Endothelial cell (in vitro differentiated cells): ENCODE data around the gene ITPR3. TPM values are rescaled to one million over a fixed set of nuclear protein-coding genes. Genes with fewer than 3 reads are reported as not detected.
A peak's percentile ranks its signal among the peaks of the same experiment; 100 is the strongest.

ENCODE experiments used
- DNase-seq: peaks from one replicate; pipeline ENCODE4 v3.0.0; 2021; ENCODE audit warnings: low spot score
- H3K27ac Mint-ChIP-seq: one replicate; pipeline ENCODE4 v1.8.0; 2021; ENCODE audit warnings: mixed read lengths, inconsistent platforms; ENCODE audit not compliant: unreplicated experiment
- H3K27me3 Mint-ChIP-seq: one replicate; pipeline ENCODE4 v1.8.0; 2021; ENCODE audit warnings: mild to moderate bottlenecking, moderate library complexity, mixed read lengths, inconsistent platforms; ENCODE audit not compliant: unreplicated experiment
- H3K36me3 Mint-ChIP-seq: one replicate; pipeline ENCODE4 v1.8.0; 2021; ENCODE audit warnings: mild to moderate bottlenecking, low read depth, mixed read lengths, inconsistent platforms; ENCODE audit not compliant: unreplicated experiment
- H3K4me1 Mint-ChIP-seq: one replicate; pipeline ENCODE4 v1.8.0; 2021; ENCODE audit warnings: mild to moderate bottlenecking, mixed read lengths, inconsistent platforms; ENCODE audit not compliant: unreplicated experiment
- H3K4me3 Mint-ChIP-seq: one replicate; pipeline ENCODE4 v1.8.0; 2021; ENCODE audit warnings: mild to moderate bottlenecking, mixed read lengths, inconsistent platforms; ENCODE audit not compliant: unreplicated experiment
- H3K9me3 Mint-ChIP-seq: one replicate; pipeline ENCODE4 v1.8.0; 2021; ENCODE audit warnings: mixed read lengths, inconsistent platforms; ENCODE audit not compliant: unreplicated experiment
- CTCF ChIP-seq: fragments of 200-600 bp; sonication (generic); IDR thresholded peaks from one replicate; pipeline ENCODE4 v1.5.0; 2021; ENCODE audit warnings: antibody characterized with exemption; ENCODE audit not compliant: unreplicated experiment
- total RNA-seq: library from RNA; stranded (reverse); fragmentation: NEBNext Ultra II Directional; extraction: Animal tissue kit (Norgen Biotek cat#: 25700); gene quantifications from one replicate; pipeline ENCODE4 v1.2.1, GENCODE V29; 2021; ENCODE audit not compliant: unreplicated experiment

The ITPR3 gene
- total RNA-seq, 1 donor from 2014 or later: 124 TPM

DNA sequence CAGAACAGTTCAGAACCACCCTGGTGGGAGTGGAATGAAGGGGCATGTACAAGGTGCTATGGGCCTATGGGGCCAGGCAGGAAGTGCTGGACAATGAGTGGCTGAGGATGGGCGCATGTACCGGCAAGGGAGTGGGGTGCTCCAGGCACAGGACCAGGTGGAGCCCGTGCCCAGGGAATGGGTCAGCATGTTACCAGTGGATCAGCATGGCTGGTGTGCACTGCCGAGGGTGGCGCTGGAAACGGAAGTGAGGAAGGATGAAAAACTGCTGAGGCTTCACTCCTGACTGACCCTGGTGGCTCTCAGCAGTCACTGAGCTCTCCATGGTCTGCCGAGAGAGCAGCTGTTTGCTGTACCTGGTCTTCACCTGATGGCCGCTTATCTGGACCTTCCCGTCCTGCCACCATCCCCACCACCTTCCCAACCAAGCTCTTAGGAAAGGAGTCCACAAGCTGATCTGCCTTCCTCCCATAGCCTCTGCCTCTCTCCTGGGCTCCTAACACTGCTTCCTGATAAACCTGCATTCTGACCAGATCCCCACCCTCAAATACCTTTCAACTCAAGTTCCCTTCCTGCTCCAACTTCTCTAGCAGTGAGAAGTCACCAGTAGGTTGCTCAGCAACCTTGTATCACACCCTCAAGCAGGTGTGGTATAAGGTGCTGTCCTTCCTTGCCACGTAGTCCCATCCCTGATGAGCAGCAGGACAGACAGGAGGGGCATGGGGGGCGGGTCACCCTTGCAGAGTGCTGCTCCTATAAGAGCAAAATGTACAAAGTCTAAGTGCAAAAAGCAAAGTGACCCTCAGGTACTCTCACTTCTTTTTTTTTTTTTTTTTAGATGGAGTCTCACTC, 83.3 kb downstream of the ITPR3 start:
- peaks cover 34% of the 10 kb centered on the region for H3K4me1 Mint-ChIP-seq
- no peaks in the 10 kb centered on the region for H3K9me3 Mint-ChIP-seq
- H3K36me3 Mint-ChIP-seq: peaks cover 33% of the 10 kb centered on the region
- peak overlapping the region; percentile 66 for H3K27ac Mint-ChIP-seq
- peaks cover 5% of the 10 kb centered on the region for H3K27me3 Mint-ChIP-seq
- peak overlapping the region; percentile 16 for H3K4me3 Mint-ChIP-seq
- DNase-seq: no peak
- TF ChIP-seq CTCF: no peak

DNA sequence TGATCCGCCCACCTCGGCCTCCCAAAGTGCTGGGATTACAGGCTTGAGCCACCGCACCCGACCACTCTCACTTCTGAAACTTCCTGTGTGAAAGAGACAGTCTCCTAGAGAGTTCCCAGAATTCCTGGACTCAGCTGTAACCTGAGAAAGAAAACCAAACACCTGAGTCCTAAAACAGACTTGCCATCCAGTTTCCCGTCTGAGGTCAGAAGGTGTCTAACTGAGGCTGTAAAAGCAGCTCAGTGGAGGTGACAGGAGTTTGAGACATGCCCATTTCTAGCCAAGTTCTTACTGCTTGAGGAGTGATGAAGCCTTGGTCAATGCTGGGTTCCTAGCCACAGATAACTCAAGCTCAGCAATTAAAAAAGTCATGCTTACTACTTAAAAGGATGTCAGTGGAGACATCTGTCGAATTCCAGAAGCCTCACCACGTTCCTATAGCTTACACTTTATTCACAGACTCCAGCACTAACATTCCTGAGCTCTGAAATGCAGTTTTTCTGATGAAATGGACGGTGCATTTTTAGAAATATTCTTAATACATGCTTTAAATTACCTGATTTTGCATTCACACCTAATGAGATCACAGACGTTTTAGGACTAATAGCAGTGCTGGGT, 84.3 kb downstream of the ITPR3 start:
- H3K9me3 Mint-ChIP-seq: no peaks in the 10 kb centered on the region
- TF ChIP-seq CTCF: no peak
- H3K4me3 Mint-ChIP-seq: no peak overlapping the region
- peaks cover 5% of the 10 kb centered on the region for H3K27me3 Mint-ChIP-seq
- H3K4me1 Mint-ChIP-seq: peaks cover 31% of the 10 kb centered on the region
- no peak overlapping the region for H3K27ac Mint-ChIP-seq
- H3K36me3 Mint-ChIP-seq: peaks cover 34% of the 10 kb centered on the region
- no peak for DNase-seq

GRCh38 chr6:33705955-33706725, 85.0 kb downstream of the ITPR3 start:
- DNase-seq: no peak
- Mint-ChIP-seq H3K27me3 (peaks cover 5% of the 10 kb centered on the region), H3K27ac (no peak overlapping the region), H3K4me1 (peaks cover 36% of the 10 kb centered on the region), H3K9me3 (no peaks in the 10 kb centered on the region), H3K4me3 (no peak overlapping the region), H3K36me3 (peaks cover 37% of the 10 kb centered on the region)
- TF ChIP-seq CTCF: no peak

DNA sequence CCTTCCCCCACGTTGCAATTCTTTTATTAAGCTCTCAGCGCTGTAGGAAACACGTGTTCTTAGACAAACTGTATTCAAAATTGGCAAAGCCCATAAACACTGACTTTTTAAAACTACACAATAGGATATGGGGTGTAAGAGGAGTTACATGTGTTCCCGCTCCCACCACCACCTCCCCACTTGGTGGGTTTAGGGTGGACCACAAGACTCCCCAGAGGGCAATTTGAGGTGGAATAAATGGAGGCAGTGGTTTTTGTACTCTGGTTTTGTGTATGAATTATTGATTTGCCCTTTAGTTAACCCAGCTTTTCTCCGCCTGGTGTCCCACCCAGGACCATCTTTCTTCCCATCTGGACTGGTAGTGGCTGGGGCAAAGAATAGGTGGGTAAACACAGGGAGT, 86.6 kb downstream of the ITPR3 start:
- H3K27ac Mint-ChIP-seq: no peak overlapping the region
- no peak for DNase-seq
- H3K9me3 Mint-ChIP-seq: no peaks in the 10 kb centered on the region
- H3K4me3 Mint-ChIP-seq: no peak overlapping the region
- TF ChIP-seq CTCF: no peak
- peaks cover 28% of the 10 kb centered on the region for H3K4me1 Mint-ChIP-seq
- peaks cover 6% of the 10 kb centered on the region for H3K27me3 Mint-ChIP-seq
- peaks cover 33% of the 10 kb centered on the region for H3K36me3 Mint-ChIP-seq
